Eye (tissue), 1 donor: ENCODE measurements around the gene KIF25.
A peak's percentile ranks its signal among the peaks of the same experiment; 100 is the strongest.

Source experiments
- DNase-seq: peaks from one replicate; pipeline ENCODE4 v3.0.0-alpha.2; 2015

Gene KIF25

DNA sequence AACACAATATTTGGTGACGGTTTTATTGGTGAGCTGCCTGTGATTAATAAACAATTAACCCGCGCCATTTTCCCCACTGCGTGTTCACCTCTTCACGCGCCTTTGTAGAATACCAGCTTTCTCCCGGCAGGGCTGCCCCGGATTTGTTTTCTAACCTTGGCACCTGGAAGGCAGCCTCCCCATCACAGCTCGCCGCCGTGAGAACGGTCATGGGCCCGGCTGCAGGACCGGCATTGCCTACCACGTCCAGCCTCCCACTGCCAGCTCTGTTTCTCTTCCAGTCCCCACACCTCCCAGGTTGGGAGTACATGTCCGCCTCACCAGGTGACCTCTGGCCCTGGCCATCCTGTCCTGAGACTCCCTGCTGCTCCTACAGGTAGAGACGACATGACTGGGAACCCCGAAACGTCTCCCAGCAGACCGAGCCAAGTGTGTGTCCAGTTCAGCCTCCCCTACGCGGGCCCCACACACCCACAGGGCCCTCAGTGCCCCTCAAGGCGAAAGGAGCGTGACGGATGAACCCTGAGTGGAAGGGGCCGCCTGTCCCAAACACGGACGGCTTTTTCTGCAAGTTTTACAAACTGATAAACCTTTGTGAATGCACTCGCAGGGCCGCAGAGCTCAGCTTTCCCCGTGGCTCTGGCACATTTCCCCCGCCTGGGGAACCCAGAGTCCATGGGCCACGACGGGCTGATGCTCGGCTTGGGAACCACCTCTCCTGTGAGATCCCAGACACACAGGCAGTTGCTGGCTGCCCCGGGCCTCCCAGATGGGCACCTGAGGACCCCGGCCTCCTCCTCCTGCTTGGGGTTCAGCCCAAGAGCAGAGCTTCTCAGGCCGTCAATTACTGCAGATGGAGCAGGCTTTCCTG, 55.9 kb downstream of the KIF25 start:
- DNase-seq: no peak

DNA sequence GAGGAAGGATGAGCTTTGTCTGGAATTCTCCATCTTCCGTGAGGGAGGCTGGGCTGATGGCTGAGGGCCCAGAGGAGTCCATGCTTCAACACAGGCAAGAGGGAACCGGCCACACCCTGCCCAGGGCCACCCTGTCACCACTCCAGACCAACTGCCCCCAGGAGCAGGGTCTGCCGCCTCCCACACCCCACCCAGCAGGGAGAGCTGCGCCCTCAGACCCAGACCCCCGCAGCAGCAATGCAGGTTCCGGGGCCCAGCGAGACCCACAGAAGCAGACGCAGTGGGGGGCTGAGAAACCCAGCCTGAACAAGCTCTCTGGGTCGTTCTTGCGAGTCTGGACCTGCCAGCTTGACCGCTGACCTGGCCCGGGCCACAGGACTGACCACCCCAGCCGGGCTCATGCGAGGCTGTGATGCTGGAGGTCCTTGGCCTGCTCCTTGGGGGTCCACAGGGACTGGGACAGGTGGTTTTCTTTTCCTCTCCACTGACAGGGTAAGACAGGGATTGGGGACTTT, 56.5 kb downstream of the KIF25 start:
- DNase-seq: no peak

DNA sequence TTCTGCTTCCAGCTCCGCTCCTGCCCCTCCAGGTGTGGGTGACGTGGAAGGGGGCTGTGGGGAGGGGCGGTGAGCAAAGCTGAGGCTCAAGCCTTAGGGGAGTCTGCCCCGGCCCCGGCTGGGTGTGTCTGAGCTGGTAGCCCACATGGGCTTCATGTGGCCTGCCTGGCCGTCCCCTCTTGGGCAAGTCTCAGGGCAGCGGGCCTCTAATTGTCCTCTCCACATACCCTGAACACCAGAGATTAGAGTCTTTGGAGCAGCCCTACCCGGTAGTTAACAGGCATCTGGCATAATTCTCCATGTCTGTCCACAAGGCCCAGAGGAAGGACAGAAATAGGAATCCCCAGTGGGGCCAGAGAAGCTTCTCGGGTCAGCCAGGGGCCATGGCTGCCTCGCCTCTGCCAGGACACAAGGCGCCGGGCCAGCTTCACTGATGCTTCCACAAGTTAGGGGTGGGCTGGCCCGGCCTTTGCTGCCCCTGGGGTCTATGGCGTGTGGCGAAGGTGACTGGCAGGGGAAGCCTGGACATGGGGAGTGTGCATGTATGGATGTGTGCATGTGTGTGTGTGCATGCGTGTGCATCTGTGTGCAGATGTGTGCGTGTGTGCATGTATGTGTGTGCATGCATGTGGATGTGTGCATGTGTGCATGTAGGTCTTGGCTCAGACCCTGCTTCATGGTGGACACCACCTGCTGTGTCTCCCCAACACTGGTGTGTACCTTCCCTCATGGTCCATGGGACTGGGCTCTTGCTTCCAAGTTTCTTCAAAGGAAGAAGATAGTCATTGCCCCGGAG, 57.5 kb downstream of the KIF25 start:
- DNase-seq: no peak

DNA sequence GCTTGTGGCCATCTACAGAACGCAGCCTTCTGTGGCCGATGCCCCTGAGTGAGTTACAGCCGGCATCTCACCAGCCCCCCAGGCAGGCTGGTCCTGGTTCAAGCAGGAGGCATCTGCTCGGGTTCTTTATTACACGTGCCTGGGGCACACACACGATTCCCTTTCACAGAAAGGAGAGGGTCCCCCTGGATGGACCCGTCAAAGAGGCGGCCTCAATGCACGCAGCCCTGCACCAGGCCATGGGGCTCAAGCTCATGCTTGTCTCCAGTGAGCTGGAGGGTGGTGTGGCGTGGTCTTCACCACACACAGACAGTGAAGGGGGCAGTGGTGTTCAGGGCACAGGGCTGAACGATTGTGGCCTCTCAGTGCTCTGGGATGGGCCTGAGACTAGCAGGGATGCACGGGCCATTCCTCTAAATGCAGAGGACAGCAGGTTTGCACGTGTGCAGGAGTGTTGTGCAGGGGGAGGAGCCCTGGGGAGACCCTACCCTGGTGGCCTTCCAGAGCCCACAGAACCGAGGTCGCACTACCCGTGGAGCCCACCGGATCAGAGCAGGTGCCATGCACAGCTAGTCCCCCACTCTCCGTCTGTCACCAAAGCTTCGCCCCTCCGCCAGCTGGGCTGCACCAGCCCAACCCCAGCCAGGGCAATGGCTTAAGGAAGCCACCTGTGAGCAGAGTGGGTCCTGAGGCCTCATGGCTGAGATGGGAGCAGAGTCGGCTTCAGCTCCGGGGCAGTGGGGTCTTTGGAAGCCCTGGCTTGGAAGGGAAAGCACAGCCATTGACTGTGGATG, 58.4 kb downstream of the KIF25 start:
- DNase-seq: no peak

DNA sequence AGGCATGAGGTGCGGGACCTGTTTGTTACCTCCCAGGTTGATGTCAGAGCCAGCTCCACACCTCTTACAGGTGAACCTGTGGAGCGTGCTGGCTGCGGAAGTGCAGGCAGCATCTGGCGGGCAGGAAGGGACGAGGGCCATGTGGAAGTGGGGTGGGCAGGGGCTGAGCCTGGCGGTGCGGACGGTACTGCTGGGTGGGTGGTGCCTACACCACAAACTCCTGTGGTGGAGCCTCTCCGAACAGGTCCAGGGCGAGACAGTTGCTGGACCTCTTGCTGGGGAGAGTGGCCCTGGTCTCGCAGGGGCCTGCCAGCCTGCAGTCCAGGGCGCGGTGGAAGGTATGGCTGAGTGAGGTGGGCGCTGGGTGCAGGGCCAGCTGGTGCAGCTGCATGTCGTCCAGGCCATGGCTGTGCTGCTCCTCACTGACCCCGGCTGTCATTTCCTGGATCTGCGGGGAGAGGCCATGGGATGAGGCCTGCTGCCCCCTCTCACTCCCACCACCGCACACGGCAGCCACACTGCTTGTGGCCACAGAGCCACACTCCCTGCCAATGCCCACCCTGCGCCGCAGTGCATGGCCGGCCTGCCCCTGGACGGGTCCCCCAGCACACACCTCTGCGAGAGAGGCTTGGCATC, 59.5 kb downstream of the KIF25 start:
- DNase-seq: no peak

DNA sequence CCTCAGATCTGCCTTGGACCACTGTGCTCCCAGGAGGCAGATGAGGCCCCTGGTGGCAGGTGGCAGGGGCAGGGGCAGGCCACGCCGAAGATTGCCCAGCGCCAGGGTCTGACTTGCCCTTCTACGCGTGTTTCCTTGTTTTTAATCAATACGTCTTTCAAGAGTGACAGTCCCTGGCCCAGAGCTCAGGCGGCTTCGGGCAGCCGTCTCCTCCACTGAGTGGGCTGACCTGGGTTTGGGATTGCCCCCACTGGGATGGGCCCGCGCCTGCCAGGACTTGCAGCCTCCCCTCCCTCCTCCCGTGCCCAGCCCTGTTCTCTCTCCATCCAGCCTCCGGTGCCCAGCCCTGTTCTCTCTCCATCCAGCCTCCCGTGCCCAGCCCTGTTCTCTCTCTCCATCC, 60.4 kb downstream of the KIF25 start:
- no peak for DNase-seq

DNA sequence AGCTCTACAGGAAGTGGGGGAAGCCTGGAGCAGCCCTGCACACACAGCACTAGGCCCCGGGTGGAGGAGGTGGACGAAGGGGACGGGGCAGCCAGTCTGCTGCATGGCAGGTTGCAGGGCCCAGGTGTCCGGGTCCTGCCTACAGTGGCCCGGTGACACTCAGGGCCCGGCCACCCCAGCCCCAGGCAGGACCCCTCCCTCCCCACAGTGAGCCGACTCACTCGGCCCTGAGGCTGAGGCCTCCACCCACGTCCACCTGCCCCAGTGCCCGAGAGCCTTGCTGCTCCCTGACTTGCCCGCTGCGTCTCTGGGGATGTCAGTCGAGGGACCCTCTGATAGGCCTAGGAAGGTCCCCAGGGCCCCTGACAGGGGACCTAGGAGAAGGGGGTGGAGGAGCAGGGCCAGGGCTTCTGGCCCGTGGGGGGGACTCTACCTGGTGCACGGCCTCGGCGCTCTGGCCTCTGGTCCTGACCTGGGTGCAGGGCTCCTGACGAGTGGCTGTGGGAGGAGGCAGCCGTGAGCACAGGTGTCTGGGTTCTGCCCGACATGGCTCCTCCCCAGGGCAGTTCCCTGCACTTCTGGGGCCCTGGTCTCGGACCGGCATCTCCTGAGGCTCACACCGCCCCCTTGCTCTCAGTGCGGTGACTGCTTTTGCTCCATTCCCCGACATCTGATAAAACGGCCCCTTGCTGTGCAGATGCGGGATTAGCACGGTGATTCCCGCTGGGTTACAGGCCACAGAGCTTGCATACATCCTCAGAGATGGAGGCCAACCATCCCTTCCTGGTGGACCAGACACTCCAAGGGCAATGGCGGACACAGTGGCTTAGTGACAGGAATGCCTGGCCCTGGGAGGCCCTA, 61.5 kb downstream of the KIF25 start:
- DNase-seq: no peak

DNA sequence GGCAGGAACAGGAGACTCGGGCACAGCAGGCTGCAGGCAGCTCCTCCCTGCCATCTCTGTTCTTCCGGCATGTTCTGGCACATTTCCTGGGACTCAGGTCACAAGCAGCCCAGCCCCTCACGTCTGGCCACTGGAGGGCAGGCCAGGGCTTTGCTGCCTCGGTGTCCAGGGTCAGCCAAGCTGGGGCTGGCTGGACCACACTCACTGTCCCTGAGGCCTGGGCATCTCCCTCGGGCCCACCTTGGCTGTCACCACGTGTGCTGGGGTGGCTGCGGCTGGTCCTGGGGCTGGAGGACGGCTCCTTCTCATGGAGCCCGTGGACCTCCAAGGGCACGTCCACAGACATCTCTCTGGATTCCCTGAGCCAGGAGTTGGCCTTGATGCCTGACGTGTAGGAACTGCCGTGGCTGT, 63.1 kb downstream of the KIF25 start:
- peak; percentile 77 for DNase-seq

DNA sequence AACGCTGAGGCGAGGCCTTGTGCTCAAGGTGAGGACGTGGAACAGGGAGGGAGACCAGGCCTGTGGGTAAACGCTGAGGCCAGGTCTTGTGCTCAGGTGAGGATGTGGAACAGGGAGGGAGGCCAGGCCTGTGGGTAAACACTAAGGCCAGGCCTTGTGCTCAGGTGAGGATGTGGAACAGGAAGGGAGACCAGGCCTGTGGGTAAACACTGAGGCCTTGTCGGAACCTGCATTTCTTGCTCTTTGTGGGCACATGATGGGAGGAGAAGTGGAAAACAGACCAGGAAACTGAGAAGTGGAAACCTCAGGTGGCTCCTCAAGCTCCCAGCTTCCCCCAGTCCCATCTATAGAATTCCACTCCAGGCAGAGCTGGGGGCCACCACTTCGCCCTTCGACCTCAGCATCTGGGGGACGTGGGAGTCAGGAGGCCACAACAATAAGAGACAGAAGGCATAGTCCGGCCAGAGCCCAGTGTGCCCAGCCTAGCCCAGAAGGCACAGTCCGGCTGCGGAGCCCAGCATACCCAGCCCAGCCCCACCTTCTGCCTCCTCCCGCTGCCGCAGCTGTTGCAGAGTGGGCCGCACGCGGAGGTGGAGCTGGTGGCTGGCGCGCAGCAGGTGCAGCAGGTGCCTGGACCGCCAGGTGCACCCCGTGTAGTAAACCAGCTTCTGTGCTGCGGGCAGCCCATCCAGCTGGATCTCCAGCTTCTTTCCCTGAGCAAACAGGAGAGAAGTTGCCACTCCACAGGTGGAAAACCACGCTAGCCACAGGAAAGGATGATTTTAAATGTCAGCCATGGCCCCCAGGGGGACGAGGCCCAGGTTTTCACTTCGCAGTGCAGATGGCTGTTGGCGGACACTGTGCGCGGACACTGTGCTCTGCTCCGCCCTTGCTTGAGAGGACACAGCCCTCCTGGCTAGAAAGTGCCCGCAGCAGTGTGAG, 64.1 kb downstream of the KIF25 start:
- DNase-seq: no peak

DNA sequence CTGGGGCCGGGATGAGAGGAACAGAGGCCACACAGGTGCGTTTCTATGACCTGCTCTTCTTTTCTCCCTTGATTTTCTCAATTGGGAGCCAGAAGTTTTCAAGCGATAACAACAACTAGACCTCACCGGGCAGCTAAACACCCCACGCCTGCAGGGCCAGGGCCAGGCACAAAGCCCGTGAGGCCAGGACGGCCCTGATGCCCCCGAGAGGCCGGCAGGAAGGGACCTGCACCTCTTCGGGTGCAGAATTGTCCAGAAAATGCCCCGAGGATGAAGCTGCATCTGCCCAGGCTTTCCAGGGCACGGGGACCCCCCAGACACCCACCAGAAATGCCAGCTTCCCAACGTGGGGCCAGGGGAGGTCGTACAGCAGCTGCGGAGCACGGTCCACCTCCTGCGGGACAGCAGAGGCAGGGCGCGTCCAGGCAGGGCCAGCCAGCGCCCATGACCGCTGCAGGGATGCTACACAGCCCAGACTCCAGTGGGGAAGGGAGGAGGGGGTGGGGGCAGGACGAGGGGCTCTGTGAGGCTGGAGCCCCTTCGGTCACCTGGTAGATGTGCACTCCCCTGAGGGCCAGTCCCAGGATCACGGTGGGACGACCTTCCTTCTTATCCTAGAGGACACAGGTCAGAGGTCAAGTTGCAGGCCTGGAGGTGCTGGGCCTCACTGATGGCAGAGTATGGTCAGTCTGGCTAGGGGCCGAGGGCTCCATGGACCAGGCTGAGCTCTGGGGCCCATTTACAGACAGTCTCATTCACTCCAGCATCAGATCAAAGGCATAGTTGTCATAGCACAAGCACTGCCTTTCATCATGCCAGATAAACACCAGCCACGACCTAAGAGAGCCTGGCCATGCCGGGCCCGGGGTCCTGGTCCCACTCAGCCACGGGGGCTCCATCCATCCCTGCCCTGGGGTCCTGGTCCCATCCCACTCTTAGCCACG, 65.1 kb downstream of the KIF25 start:
- no peak for DNase-seq

DNA sequence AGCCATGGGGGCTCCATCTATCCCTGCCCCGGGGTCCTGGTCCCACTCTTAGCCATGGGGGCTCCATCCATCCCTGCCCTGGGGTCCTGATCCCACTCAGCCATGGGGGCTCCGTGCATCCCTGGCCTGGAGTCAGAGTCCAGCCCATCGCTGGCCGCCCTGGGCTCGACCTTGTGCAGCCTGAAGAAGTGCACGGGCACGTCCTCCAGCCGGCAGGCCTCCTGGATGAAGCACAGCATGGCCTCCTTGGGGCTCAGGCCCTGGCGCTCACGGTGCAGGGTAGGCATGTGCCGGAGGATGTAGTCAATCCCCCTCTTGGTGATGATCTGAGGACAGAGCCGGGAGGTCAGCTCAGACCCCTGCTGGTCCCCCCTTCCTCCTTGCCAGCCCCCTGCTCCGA, 66.0 kb downstream of the KIF25 start:
- DNase-seq: no peak

DNA sequence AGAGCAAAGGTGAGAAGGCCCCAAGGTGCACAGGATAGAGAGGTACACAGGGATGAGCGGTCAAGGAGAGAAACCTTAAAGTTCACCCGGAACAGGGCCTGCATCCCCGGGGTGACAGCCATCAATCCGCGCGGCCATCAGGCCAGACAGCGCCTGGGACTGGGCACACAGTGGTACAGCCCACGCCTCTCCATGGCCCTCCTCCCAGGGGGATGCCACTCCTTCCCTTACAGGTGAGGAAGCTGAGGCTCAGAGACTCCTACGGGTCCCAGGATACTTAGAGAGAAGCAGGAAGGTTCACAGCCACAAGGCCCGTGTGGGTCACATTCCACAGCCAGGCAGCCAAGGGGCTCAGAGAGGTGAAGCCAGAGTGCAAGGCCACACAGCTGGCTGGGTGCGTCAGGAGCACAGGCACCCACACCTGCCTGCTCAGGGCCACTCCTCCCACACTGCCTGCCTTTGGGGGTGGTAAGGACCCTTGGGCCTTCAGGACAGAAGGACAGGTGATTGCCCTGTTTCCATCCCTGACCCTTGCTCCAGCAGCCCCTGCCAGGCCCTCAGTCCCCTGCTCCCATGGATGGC, 66.8 kb downstream of the KIF25 start:
- no peak for DNase-seq

DNA sequence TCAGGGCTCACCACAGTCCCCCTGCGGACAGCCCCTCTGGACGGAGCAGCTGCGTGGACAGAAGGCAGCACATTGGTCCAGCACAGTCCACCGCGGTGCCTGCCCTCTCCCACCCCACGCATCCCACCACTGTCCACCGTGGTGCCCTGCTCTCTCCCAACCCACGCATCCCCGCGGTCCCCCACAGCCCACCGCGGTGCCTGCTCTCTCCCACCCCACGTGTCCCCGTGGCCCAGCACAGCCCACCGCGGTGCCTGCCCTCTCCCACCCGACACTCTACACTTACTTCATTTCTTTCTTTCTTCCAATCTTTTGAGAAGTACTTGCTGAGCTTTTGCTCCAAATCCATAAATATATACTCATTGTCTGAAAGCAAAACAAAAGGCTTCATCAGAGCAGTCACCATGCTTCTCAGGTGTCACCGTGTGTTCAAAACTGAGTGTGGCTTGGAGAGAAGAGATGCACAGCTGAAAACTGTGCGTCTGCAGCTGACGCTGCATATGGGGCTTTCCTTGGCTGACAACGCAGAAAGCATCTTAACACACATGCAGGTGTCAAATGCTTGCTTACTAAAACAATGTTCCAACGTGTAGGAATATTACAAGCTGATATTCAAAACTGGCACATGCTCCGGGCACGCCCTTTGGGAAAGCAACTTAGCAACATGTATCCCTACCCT, 69.7 kb downstream of the KIF25 start:
- no peak for DNase-seq

DNA sequence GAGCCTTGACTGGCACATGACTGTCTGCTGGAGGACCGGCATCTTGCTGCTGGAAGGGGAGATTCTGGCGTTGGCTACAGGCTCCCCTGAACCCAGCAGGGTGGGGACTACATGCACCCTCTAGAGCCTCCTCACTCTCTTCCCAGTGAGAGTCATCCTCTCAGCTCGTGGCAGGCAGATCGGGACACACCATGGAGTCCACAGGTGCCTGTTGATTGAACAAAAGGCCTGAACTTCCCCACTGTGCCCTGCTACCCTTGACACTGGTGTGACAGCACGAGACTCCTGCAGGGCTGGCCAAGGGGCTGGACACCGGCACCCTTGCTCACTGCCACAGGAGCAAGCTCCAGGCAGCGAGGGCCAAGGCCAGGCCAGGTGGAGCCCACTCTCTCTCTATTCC, 73.3 kb downstream of the KIF25 start:
- DNase-seq: no peak

DNA sequence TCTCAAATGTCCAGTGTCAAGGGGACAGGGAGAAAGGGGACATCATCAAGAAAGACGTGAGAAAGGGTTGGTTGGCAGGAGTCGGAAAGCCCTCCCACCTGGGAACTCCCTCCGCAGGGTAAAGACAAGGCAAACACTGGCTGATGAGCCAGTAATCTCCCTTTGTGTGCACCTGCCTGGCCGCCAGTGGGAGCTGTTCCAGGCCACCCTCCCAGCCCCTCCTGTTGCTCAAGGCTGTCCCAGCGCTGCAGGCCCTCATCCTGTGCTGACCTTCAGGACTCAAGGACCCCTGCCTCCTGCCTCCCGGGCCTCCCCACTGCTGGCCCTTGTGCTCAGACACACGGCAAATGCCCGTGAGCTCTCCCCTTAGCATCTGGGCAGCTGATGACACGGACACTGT, 74.1 kb downstream of the KIF25 start:
- no peak for DNase-seq

DNA sequence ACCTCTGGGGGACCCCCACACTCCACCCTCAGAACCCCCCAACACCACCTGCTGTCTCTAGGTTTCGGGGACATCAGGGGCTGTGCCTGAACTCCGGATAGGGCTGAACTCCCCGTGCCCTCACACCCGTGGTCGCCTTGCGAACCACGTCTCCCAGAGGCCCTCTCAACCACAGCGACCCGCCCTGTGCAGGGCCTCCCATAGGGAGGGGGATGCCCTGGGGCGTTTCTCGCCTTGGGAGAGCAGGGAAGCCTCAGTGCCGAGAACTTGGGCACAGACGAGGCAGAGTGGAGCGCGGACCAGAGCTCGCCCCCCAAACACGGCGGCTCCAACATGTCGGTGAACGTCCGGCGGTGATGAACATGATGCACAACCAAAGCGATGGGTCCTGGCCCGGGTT, 74.8 kb downstream of the KIF25 start:
- no peak for DNase-seq

DNA sequence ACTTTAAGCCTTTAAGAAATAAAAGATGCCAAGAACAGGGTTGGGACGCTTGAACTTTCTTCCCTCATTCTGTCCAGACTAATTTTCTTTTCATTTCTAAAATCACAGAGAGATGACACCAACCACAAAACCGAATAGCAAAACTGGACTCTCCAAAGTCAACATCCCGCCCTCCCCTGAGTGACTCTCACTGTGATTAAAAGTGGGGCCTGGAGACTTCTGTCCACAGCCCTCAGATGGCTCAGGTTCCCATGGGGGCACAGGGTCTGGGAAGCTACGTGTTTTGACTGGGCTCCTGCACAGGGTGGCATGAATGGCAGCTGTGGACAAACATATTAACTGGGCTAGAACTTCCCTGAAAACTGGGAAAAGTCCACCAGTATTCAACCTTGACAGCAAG, 75.3 kb downstream of the KIF25 start:
- DNase-seq: no peak
